ENCODE results near the gene PRSS57.

DNA sequence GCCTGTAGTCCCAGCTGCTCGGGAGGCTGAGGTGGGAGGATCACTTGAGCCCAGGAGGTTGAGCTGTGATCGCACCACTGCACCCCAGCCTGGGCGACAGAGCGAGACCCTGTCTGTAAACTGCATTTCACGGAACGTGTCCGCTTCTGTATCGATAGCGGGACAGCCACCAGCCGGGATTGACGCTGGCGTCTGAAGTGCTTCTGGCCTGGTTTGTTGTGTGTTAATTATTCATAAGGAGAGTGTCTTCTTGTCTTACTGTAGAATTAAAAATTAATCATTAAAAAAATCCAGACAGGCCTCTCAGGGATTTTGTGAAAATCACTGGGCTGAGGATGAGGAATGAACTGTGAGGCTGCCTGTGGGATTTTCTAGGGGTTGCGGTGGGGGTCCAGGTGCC lies 39.5 kb upstream of the PRSS57 start:
- no peak for TF ChIP-seq POLR2A (IDR thresholded peaks at IDR 0.05)
- TF ChIP-seq, protein P1, sequence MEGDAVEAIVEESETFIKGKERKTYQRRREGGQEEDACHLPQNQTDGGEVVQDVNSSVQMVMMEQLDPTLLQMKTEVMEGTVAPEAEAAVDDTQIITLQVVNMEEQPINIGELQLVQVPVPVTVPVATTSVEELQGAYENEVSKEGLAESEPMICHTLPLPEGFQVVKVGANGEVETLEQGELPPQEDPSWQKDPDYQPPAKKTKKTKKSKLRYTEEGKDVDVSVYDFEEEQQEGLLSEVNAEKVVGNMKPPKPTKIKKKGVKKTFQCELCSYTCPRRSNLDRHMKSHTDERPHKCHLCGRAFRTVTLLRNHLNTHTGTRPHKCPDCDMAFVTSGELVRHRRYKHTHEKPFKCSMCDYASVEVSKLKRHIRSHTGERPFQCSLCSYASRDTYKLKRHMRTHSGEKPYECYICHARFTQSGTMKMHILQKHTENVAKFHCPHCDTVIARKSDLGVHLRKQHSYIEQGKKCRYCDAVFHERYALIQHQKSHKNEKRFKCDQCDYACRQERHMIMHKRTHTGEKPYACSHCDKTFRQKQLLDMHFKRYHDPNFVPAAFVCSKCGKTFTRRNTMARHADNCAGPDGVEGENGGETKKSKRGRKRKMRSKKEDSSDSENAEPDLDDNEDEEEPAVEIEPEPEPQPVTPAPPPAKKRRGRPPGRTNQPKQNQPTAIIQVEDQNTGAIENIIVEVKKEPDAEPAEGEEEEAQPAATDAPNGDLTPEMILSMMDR (IDR thresholded peaks at IDR 0.05) = no peak
